Heart left ventricle (tissue), 13 donors: ENCODE data around the gene ZDHHC11.
"Not testable (repeated sequence)": the region's sequence is repeated elsewhere in the genome, so short reads cannot be mapped to it uniquely, and the experiment has no call there.

ENCODE experiments used
- POLR2A ChIP-seq, 2 donors: fragments of 450-650 bp; IDR thresholded peaks; one replicate each; pipeline ENCODE4 v1.6.1; 2017; ENCODE audit warnings: antibody characterized with exemption in 2 of 2, mild to moderate bottlenecking in 2 of 2, moderate library complexity in 2 of 2
- TF ChIP-seq, protein P1 (sequence below), 12 donors: fragments of 200-600 bp; sonication (generic) in 4 of 12; IDR thresholded peaks; one replicate each; pipeline versions ENCODE4 v1.5.0 to v1.8.0; 2018 to 2022; ENCODE audit warnings: antibody characterized with exemption in 12 of 12, mild to moderate bottlenecking in 5 of 12
- donor health status: ischemic (EF 13 %, LVEDD 7.1; RV severe dilation, severe dysfunction).
- donor health status: DM: no; HTN: yes; CAD: no.
- donor health status: DM: no; HTN: no; CAD: no.
- donor health status: ischemic (EF 25% LVEDD 6.9; RV normal size, moderate dysfunction).
- donor health status: ischemic (EF 25% LVEDD 5.7; RV mildly dilated, moderate dysfunction).
- donor health status: ischemic (EF 35%, LVEDD 5.7; RV mildly dilated, moderate dysfunction).
- donor health status: nonischemic (EF 11% LVEDD 7.7; RV severe dilation, severe dysfunction).
- donor health status: DM: yes; HTN: yes; CAD: no.
- donor health status: PGD.
- donor health status: ischemic (EF 29% LVEDD 5.4; RV normal size, mild dysfunction).
- donor health status: nonischemic (EF 23%, LVEDD 6.1; RV moderate dilation, normal function).

DNA sequence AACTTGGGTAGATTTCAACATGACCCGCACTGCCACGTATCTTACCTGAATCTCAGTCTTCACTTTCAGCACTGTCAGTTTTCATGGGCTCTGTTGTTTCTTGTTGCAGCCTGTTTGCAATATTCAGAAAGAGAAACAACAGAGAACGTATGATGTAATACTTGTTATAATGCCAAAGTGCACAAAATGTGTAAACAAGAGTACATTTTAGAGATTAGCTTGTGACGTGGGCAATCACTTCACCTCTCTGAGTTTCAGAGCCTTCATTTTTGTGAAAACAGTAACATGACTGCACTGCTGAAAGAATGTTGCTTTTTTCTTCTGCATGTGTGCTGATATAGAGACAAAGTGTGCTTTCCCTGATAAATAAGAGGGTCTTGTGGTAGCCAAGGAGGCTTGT is 49.7 kb downstream of the ZDHHC11 start:
- not testable (repeated sequence) for TF ChIP-seq POLR2A (IDR thresholded peaks at IDR 0.05)
- TF ChIP-seq, protein P1, sequence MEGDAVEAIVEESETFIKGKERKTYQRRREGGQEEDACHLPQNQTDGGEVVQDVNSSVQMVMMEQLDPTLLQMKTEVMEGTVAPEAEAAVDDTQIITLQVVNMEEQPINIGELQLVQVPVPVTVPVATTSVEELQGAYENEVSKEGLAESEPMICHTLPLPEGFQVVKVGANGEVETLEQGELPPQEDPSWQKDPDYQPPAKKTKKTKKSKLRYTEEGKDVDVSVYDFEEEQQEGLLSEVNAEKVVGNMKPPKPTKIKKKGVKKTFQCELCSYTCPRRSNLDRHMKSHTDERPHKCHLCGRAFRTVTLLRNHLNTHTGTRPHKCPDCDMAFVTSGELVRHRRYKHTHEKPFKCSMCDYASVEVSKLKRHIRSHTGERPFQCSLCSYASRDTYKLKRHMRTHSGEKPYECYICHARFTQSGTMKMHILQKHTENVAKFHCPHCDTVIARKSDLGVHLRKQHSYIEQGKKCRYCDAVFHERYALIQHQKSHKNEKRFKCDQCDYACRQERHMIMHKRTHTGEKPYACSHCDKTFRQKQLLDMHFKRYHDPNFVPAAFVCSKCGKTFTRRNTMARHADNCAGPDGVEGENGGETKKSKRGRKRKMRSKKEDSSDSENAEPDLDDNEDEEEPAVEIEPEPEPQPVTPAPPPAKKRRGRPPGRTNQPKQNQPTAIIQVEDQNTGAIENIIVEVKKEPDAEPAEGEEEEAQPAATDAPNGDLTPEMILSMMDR (IDR thresholded peaks at IDR 0.05): not testable (repeated sequence)
